H9 (cell line): ENCODE results near the gene ATP6AP1. TPM values are rescaled to one million over a fixed set of nuclear protein-coding genes. Genes with fewer than 3 reads are reported as not detected.

Source experiments
- DNase-seq: peaks from one replicate; pipeline ENCODE4 v3.0.0-alpha.2; 2017
- H2AFZ ChIP-seq: one replicate; pipeline ENCODE4 v1.6.1; 2013; ENCODE audit warnings: mild to moderate bottlenecking, low read length, control low read depth, moderate library complexity
- H2AK5ac ChIP-seq: 2 replicates; pipeline ENCODE4 v1.6.1; 2013; ENCODE audit warnings: low read length, control low read depth, mixed read lengths; ENCODE audit not compliant: insufficient read length
- H2BK120ac ChIP-seq: one replicate; pipeline ENCODE4 v1.6.1; 2013; ENCODE audit warnings: low read depth, mild to moderate bottlenecking, low read length, control low read depth, inconsistent platforms; ENCODE audit not compliant: poor library complexity, severe bottlenecking
- H2BK12ac ChIP-seq: 2 replicates; pipeline ENCODE4 v1.6.1; 2013; ENCODE audit warnings: low read length, control low read depth, mixed read lengths, low read depth; ENCODE audit not compliant: insufficient read length
- H2BK15ac ChIP-seq: 2 replicates; pipeline ENCODE4 v1.6.1; 2013; ENCODE audit warnings: low read depth, low read length, control low read depth
- H2BK20ac ChIP-seq: one replicate; pipeline ENCODE4 v1.6.1; 2013; ENCODE audit warnings: low read depth, mild to moderate bottlenecking, low read length, control low read depth, inconsistent platforms; ENCODE audit not compliant: poor library complexity, severe bottlenecking
- H2BK5ac ChIP-seq: 2 replicates; pipeline ENCODE4 v1.6.1; 2013; ENCODE audit warnings: low read length, control low read depth, mixed read lengths; ENCODE audit not compliant: insufficient read length
- H3K14ac ChIP-seq: 2 replicates; pipeline ENCODE4 v1.6.1; 2013; ENCODE audit warnings: low read length, control low read depth; ENCODE audit not compliant: insufficient read depth
- H3K18ac ChIP-seq: 2 replicates; pipeline ENCODE4 v1.6.1; 2013; ENCODE audit warnings: low read depth, mild to moderate bottlenecking, mixed read lengths, low read length, control low read depth; ENCODE audit not compliant: insufficient read length
- H3K23ac ChIP-seq: 2 replicates; pipeline ENCODE4 v1.6.1; 2013; ENCODE audit warnings: low read length, control low read depth, mixed read lengths, low read depth; ENCODE audit not compliant: insufficient read length
- H3K23me2 ChIP-seq: 2 replicates; pipeline ENCODE4 v1.6.1; 2013; ENCODE audit warnings: low read depth, mild to moderate bottlenecking, mixed read lengths, low read length, control low read depth; ENCODE audit not compliant: insufficient read length, poor library complexity, severe bottlenecking
- H3K27ac ChIP-seq: 2 replicates; pipeline ENCODE4 v1.5.1; 2013; ENCODE audit warnings: low read length, control low read depth, mixed read lengths, low read depth; ENCODE audit not compliant: insufficient read length
- H3K27me3 ChIP-seq: 2 replicates; pipeline ENCODE4 v1.6.1; 2013; ENCODE audit warnings: low read length, control low read depth, inconsistent platforms; ENCODE audit not compliant: insufficient read depth
- H3K4ac ChIP-seq: 2 replicates; pipeline ENCODE4 v1.6.1; 2013; ENCODE audit warnings: low read depth, mild to moderate bottlenecking, control low read depth, inconsistent platforms, low read length, moderate library complexity
- H3K4me1 ChIP-seq: 2 replicates; pipeline ENCODE4 v1.6.1; 2013; ENCODE audit warnings: low read length, control low read depth, inconsistent platforms; ENCODE audit not compliant: insufficient read depth
- H3K4me2 ChIP-seq: 2 replicates; pipeline ENCODE4 v1.6.1; 2013; ENCODE audit warnings: low read length, control low read depth, mixed read lengths; ENCODE audit not compliant: insufficient read length, insufficient read depth
- H3K56ac ChIP-seq: 2 replicates; pipeline ENCODE4 v1.6.1; 2013; ENCODE audit warnings: low read depth, mild to moderate bottlenecking, mixed read lengths, low read length, control low read depth; ENCODE audit not compliant: insufficient read length
- H3K79me1 ChIP-seq: 2 replicates; pipeline ENCODE4 v1.6.1; 2013; ENCODE audit warnings: low read depth, mild to moderate bottlenecking, moderate library complexity, low read length, control low read depth, inconsistent platforms; ENCODE audit not compliant: insufficient read depth, poor library complexity, severe bottlenecking
- H3K79me2 ChIP-seq: 2 replicates; pipeline ENCODE4 v1.6.1; 2013; ENCODE audit warnings: low read length, control low read depth, inconsistent platforms; ENCODE audit not compliant: insufficient read depth
- H3K9ac ChIP-seq: 2 replicates; pipeline ENCODE4 v1.6.1; 2013; ENCODE audit warnings: low read length, control low read depth, mixed read lengths; ENCODE audit not compliant: insufficient read length; ENCODE audit errors: extremely low read depth
- H3K9me3 ChIP-seq: one replicate; pipeline ENCODE4 v1.6.1; 2013; ENCODE audit warnings: low read depth, low read length, inconsistent platforms; ENCODE audit not compliant: control insufficient read depth
- H3T11ph ChIP-seq: one replicate; pipeline ENCODE4 v1.6.1; 2013; ENCODE audit warnings: mild to moderate bottlenecking, low read length, control low read depth, inconsistent platforms
- H4K20me1 ChIP-seq: one replicate; pipeline ENCODE4 v1.6.1; 2013; ENCODE audit not compliant: control insufficient read depth, insufficient read length, insufficient read depth
- H4K5ac ChIP-seq: 2 replicates; pipeline ENCODE4 v1.6.1; 2013; ENCODE audit warnings: low read depth, mild to moderate bottlenecking, mixed read lengths, low read length, control low read depth; ENCODE audit not compliant: insufficient read length
- H4K8ac ChIP-seq: replicated peaks from 2 replicates; pipeline ENCODE4 v1.6.1; 2013; ENCODE audit warnings: low read length, control low read depth, mixed read lengths, low read depth; ENCODE audit not compliant: insufficient read length
- H4K91ac ChIP-seq: 2 replicates; pipeline ENCODE4 v1.6.1; 2013; ENCODE audit warnings: low read depth, mild to moderate bottlenecking, moderate library complexity, mixed read lengths, low read length, control low read depth; ENCODE audit not compliant: insufficient read length
- H3K27ac Mint-ChIP-seq, 3 experiments: 2 replicates in 2 of 3; 3 replicates in 1 of 3; pipeline ENCODE4 v1.8.0; 2020 to 2021; ENCODE audit warnings: mixed read lengths in 3 of 3, mild to moderate bottlenecking in 1 of 3, moderate library complexity in 1 of 3
- H3K27me3 Mint-ChIP-seq: 2 replicates; pipeline ENCODE4 v1.8.0; 2021; ENCODE audit warnings: low read depth, mild to moderate bottlenecking, moderate library complexity, mixed read lengths
- H3K36me3 Mint-ChIP-seq, 3 experiments: 2 replicates in 2 of 3; 3 replicates in 1 of 3; pipeline ENCODE4 v1.8.0; 2020 to 2021; ENCODE audit warnings: low read depth in 3 of 3, mixed read lengths in 3 of 3; ENCODE audit not compliant: insufficient read depth in 1 of 3
- H3K4me1 Mint-ChIP-seq, 2 experiments: 2 replicates each; pipeline ENCODE4 v1.8.0; 2020; ENCODE audit warnings: mixed read lengths in 2 of 2
- H3K4me3 Mint-ChIP-seq, 2 experiments: 2 replicates in 1 of 2; 3 replicates in 1 of 2; pipeline ENCODE4 v1.8.0; 2020 to 2021; ENCODE audit warnings: mild to moderate bottlenecking in 2 of 2, mixed read lengths in 2 of 2, moderate library complexity in 1 of 2
- H3K9me3 Mint-ChIP-seq, 2 experiments: 2 replicates in 1 of 2; 3 replicates in 1 of 2; pipeline ENCODE4 v1.8.0; 2020; ENCODE audit warnings: mild to moderate bottlenecking in 2 of 2, mixed read lengths in 2 of 2, moderate library complexity in 1 of 2
- WGBS: extraction: QIAGEN DNeasy Blood & Tissue Kit; methylation state at CpG from one replicate; pipeline ENCODE4 v1.1.7; 2013; ENCODE audit warnings: missing lambda C conversion rate, low lambda C conversion rate, mixed read lengths; ENCODE audit not compliant: insufficient read length; ENCODE audit errors: extremely low coverage; 5-methylcytosine and 5-hydroxymethylcytosine counted together
- total RNA-seq: library from RNA; stranded (reverse); gene quantifications from 2 replicates; pipeline ENCODE4 v1.2.1, GENCODE V29; 2021
- TF ChIP-seq, protein P1 (sequence below): fragments of 200-600 bp; sonication (generic); conservative IDR thresholded peaks from 3 replicates; pipeline ENCODE4 v1.8.0; 2021; ENCODE audit warnings: antibody characterized with exemption, mild to moderate bottlenecking

ATP6AP1 gene
- total RNA-seq, 1 experiment from 2014 or later = 45.6 TPM

DNA sequence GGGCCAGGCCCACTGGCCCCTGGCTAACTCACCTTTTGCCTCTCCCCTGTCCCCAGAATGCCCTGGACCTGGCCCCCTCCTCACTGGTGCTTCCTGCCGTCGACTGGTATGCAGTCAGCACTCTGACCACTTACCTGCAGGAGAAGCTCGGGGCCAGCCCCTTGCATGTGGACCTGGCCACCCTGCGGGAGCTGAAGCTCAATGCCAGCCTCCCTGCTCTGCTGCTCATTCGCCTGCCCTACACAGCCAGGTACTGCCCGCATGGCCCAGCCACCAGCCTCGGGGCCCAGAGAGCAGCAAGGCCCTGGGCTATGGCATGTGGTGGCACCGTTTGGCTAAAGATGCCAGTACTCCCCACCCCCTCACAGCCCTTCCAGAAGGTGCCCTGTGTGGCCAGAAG, 3.7 kb downstream of the ATP6AP1 start:
- Histone ChIP-seq H2AFZ (no peak overlapping the region), H4K91ac (no peak overlapping the region), H2BK12ac (no peak overlapping the region), H3K18ac (no peak overlapping the region), H3K4me2 (no peak overlapping the region), H3K23me2 (no peaks in the 10 kb centered on the region), H4K20me1 (no peaks in the 10 kb centered on the region), H3K4me1 (no peaks in the 10 kb centered on the region), H2BK5ac (no peak overlapping the region), H3K79me2 (no peaks in the 10 kb centered on the region), H2BK120ac (no peak overlapping the region), H3K56ac (no peak overlapping the region), H2BK15ac (no peak overlapping the region), H2BK20ac (no peak overlapping the region), H3T11ph (no peak overlapping the region), H3K14ac (no peak overlapping the region), H3K23ac (no peak overlapping the region), H3K79me1 (no peaks in the 10 kb centered on the region), H3K4ac (no peak overlapping the region), H3K27me3 (no peaks in the 10 kb centered on the region), H3K9me3 (peaks cover 33% of the 10 kb centered on the region), H3K9ac (no peak overlapping the region), H4K5ac (no peak overlapping the region), H2AK5ac (no peak overlapping the region), H4K8ac (no peak overlapping the region), H3K27ac (no peak overlapping the region)
- peaks cover 7 to 22% of the 10 kb centered on the region in 2 experiments for H3K4me1 Mint-ChIP-seq
- TF ChIP-seq, protein P1, sequence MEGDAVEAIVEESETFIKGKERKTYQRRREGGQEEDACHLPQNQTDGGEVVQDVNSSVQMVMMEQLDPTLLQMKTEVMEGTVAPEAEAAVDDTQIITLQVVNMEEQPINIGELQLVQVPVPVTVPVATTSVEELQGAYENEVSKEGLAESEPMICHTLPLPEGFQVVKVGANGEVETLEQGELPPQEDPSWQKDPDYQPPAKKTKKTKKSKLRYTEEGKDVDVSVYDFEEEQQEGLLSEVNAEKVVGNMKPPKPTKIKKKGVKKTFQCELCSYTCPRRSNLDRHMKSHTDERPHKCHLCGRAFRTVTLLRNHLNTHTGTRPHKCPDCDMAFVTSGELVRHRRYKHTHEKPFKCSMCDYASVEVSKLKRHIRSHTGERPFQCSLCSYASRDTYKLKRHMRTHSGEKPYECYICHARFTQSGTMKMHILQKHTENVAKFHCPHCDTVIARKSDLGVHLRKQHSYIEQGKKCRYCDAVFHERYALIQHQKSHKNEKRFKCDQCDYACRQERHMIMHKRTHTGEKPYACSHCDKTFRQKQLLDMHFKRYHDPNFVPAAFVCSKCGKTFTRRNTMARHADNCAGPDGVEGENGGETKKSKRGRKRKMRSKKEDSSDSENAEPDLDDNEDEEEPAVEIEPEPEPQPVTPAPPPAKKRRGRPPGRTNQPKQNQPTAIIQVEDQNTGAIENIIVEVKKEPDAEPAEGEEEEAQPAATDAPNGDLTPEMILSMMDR = no peak
- no CpG with 5 or more reads among the region's 8 CpGs for WGBS
- no peak for DNase-seq
- H3K36me3 Mint-ChIP-seq = peaks cover 15 to 47% (median 43%) of the 10 kb centered on the region in 3 experiments
- H3K9me3 Mint-ChIP-seq = peaks cover 71 to 83% of the 10 kb centered on the region in 2 experiments
- H3K27me3 Mint-ChIP-seq = no peaks in the 10 kb centered on the region
- no peak overlapping the region for H3K27ac Mint-ChIP-seq
- no peak overlapping the region for H3K4me3 Mint-ChIP-seq
